ENCODE measurements around the gene TAPT1. TPM values are rescaled to one million over a fixed set of nuclear protein-coding genes. Genes with fewer than 3 reads are reported as not detected.

Gene TAPT1
- 12.2 and 14.5 TPM in 2 replicates for total RNA-seq

GRCh38 chr4:16225863-16226815 lies at the start of gene TAPT1:
TAPT1 (minus strand) TSS chr4:16226471; CDS start chr4:16226457, 14 bp downstream.

Other genes with a start within 250 kb of the TAPT1 start
- not detected in 2 replicates for gene PROM1, start 142.4 kb downstream of the TAPT1 start, total RNA-seq